NOMO-1 (cell line): ENCODE measurements around the gene PRMT7.
"Not testable (repeated sequence)": the region's sequence is repeated elsewhere in the genome, so short reads cannot be mapped to it uniquely, and the experiment has no call there.

Source experiments
- DNase-seq, 2 experiments: peaks; one replicate each; lab custom pipeline; 2025; ENCODE audit not compliant: unreplicated experiment in 2 of 2; lab: John Stamatoyannopoulos, UW

Gene PRMT7

GRCh38 chr16:68283801-68284598, 26.8 kb upstream of the PRMT7 start:
- no peak for DNase-seq

GRCh38 chr16:68284847-68285246, 26.0 kb upstream of the PRMT7 start:
- DNase-seq: peak; percentile 74 to 79

DNA sequence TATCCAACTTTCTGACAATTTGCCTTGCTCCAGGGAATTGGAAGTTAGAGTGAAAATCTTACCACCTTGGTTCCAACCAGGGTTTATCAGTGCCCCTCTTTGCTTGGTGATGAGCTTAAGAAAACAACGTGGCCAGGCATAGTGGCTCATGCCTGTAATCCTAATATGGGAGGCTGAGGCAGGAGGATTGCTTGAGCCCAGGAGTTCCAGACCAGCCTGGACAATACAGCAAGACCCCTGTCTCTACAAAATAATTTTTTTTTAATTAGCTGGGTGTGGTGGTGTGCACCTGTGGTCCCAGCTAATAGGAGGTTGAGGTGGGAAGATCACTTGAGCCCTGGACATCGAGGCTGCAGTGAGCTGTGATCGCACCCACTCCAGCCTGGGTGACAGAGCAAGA, 25.1 kb upstream of the PRMT7 start:
- DNase-seq: no peak

- DNase-seq: peak; percentile 61 to 69
These were observed 24.4 kb upstream of the PRMT7 start for GRCh38 chr16:68286153-68287074.

- DNase-seq: no peak
These were observed 23.3 kb upstream of the PRMT7 start for GRCh38 chr16:68287276-68288251.

GRCh38 chr16:68288252-68288650, 22.6 kb upstream of the PRMT7 start:
- DNase-seq: no peak

DNA sequence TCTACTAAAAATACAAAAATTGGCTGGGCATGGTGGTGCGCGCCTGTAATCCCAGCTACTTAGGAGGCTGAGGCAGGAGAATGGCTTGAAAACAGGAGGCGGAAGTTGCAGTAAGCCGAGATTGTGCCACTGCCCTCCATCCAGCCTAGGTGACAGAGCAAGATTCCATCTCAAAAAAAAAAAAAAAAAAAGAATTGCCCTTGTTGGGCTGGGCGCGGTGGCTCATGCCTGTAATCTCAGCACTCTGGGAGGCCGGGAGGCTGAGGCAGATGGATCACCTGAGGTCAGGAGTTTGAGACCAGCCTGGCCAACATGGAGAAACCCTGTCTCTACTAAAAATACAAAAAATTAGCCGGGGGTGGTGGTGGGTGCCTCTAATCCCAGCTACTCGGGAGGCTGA, 22.0 kb upstream of the PRMT7 start:
- not testable (repeated sequence) for DNase-seq

- DNase-seq: no peak
These were observed 21.6 kb upstream of the PRMT7 start for GRCh38 chr16:68289202-68289601.

GRCh38 chr16:68289621-68290329, 21.0 kb upstream of the PRMT7 start:
- peak in 1 of 2 experiments; percentile 20 for DNase-seq

DNA sequence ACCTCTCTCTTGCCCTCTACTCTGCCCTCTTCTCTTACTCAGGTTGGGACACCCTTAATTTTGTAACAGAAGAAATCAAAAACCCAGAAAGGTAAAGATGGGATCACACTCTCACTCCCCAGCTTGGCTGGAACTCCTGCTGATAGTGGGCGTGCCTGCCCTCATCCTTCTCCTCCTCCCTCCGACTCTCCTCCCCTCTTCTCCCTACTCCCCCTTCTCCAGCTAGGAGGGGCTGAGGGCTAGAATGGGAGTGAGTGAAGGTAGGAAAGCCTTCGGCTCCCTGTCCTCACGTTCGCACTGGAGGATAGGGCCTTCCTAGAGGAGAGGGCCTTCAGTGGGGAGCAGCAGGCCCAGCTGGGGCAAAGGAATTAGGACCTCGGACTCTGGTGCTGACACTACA, 20.4 kb upstream of the PRMT7 start:
- no peak for DNase-seq

GRCh38 chr16:68291227-68291626, 19.6 kb upstream of the PRMT7 start:
- no peak for DNase-seq

- no peak for DNase-seq
These were observed 18.4 kb upstream of the PRMT7 start for GRCh38 chr16:68292425-68292824.

- DNase-seq: no peak
These were observed 14.5 kb upstream of the PRMT7 start for GRCh38 chr16:68296291-68296690.

GRCh38 chr16:68296693-68297092, 14.1 kb upstream of the PRMT7 start:
- peak; percentile 35 to 43 for DNase-seq

- DNase-seq: no peak
These were observed 12.9 kb upstream of the PRMT7 start for GRCh38 chr16:68297908-68298307.

- no peak for DNase-seq
These were observed 12.5 kb upstream of the PRMT7 start for GRCh38 chr16:68298312-68298711.

DNA sequence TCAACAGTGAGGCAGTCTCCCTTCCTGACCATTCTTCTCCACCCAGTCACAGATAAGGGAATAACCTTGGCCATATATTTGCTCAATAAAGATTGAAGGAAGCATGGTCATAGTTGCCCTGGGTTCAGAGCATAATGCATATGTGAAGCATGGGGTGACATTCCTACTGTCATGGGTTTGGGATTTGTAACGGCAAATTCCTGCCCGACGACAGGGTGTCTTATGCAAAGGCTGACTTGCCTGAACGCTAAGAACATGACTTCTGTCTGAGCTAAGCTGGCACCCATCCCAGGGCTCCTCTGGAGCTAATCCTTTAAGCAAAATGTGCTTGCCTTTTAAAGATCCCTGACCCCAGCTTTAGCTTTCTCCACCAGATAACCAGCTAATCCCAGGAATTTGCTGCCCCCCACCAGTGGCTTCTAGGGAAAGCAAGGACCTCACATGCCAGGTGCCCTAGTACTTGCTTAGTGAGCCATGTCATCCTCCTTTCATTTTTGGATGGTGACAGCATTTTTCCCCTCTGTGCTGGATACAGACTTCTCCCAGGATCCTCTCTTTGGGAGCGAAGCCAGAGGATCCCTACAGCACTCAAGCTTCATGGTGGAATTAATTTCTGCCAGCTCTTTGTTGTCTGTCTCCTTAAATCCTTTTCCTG, 11.8 kb upstream of the PRMT7 start:
- no peak for DNase-seq

DNA sequence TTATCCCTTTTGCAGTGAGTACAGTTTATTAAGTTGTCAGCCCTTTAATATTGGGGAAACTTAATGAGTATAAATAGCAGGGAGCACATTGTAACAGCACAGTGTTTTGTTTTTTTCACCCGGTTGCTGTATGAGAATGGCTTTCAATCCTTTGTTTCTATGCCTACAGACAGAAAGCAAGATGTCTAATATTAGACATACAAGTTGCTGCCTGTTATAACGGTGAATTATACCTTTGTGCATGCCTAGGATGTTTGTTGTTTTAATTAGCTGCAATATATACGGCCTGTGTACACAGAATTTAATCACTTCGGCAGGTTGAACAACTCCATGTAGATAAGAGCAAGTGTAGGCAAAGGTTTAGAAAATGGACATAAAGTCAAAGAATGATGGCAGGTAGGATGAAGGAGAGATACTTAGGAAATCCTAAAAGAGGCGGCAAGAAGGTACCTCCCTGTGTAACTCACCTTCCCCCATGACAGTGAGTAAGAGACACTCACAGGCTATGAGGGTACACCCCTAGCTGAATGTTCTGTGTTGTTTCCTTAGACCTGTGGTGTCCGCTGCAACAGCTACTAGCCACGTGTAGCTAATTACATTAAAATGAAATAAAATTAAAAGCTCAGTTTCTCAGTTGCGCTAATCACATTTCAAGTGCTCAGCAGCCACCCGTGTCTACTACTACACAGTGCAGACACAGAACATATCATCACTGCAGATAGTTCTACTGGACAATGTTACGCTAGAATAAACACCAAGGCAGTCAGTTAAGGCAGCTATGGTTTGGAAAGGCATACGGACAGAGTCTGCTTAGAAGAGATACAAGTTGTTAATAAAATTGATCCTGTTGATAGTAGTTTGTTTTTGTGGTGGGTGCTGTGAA, 11.0 kb upstream of the PRMT7 start:
- DNase-seq: no peak
